HCT116 (cell line): Measurements from ENCODE around the gene FRS2. TPM values are rescaled to one million over a fixed set of nuclear protein-coding genes. Genes with fewer than 3 reads are reported as not detected.

ENCODE experiments used
- ATAC-seq: fragments of 200-7000 bp; cut with Tn5 transposase; 2 replicates; pipeline ENCODE4 v1.9.1; 2020; ENCODE audit warnings: mild to moderate bottlenecking, moderate library complexity
- BruUV-seq: library from RNA; stranded (reverse); fragments of 400-500 nt; replicated peaks from 2 replicates; lab custom pipeline; 2021; lab: Mats Ljungman, UMichigan
- CTCF ChIA-PET: fragments of 300-600 bp; sonication (Branson Sonifier 250); formaldehyde crosslinking; loops from one replicate; lab custom pipeline; 2021; ENCODE audit warnings: antibody characterized with exemption; lab: Charles Lee
- POLR2A ChIA-PET: fragments of 300-600, 350-600 bp; sonication (Branson Sonifier 250); formaldehyde crosslinking; loops from one replicate; lab custom pipeline; 2021; ENCODE audit warnings: antibody characterized with exemption; lab: Charles Lee
- RAD21 ChIA-PET, 2 experiments: fragments of 300-600 bp; sonication (Branson Sonifier 250); formaldehyde crosslinking; loops; one replicate each; lab custom pipeline; 2023; ENCODE audit warnings: low total read pairs in 2 of 2; ENCODE audit not compliant: uncharacterized antibody in 2 of 2, unreplicated experiment in 2 of 2, low non-redundant PET in 1 of 2; lab: Charles Lee
- DNase-seq: peaks from one replicate; pipeline ENCODE4 v3.0.0-alpha.2; 2010; ENCODE audit warnings: low read depth, low spot score
- H2AFZ ChIP-seq: fragments of 200-600 bp; shearing (Covaris generic), sonication (generic); 2 replicates; pipeline ENCODE4 v1.6.1; 2017; ENCODE audit warnings: low read depth, mixed run types, mixed read lengths, antibody characterized with exemption, low read length; ENCODE audit not compliant: poor library complexity, severe bottlenecking
- H3K27ac ChIP-seq: 2 replicates; pipeline ENCODE4 v1.5.1; 2012; ENCODE audit warnings: low read depth, low read length
- H3K27me3 ChIP-seq: fragments of 200-600 bp; sonication (generic); 2 replicates; pipeline ENCODE4 v1.6.1; 2016; ENCODE audit warnings: mixed run types, low read length, mixed read lengths; ENCODE audit not compliant: insufficient read depth
- H3K36me3 ChIP-seq, 2 experiments: fragments of 200-500 bp in 1 of 2; fragments of 200-600 bp in 1 of 2; sonication (Bioruptor generic) in 1 of 2; sonication (generic) in 1 of 2; 2 replicates each; pipeline versions ENCODE4 v1.5.1 to v1.6.1; 2014 to 2016; ENCODE audit warnings: low read length in 2 of 2, inconsistent platforms in 1 of 2, mixed read lengths in 1 of 2, mixed run types in 1 of 2; ENCODE audit not compliant: insufficient read depth in 2 of 2, control insufficient read depth in 1 of 2
- H3K4me1 ChIP-seq, 2 experiments: fragments of 200-600 bp in 1 of 2; sonication (generic) in 1 of 2; 2 replicates each; pipeline versions ENCODE4 v1.5.1 to v1.6.1; 2012 to 2017; ENCODE audit warnings: low read length in 2 of 2, inconsistent platforms in 1 of 2, mild to moderate bottlenecking in 1 of 2, mixed read lengths in 1 of 2, mixed run types in 1 of 2, moderate library complexity in 1 of 2; ENCODE audit not compliant: insufficient read depth in 2 of 2, control insufficient read depth in 1 of 2
- H3K4me2 ChIP-seq: fragments of 200-600 bp; sonication (generic); 2 replicates; pipeline ENCODE4 v1.6.1; 2017; ENCODE audit warnings: mixed run types, low read length, mixed read lengths
- H3K4me3 ChIP-seq, 2 experiments: fragments of 200-600 bp in 1 of 2; sonication (generic) in 1 of 2; replicated peaks in 1 of 2; 2 replicates each; pipeline ENCODE4 v1.5.1; 2011 to 2016; ENCODE audit warnings: low read length in 2 of 2, control low read depth in 1 of 2, low read depth in 1 of 2, mild to moderate bottlenecking in 1 of 2, mixed read lengths in 1 of 2, mixed run types in 1 of 2
- H3K79me2 ChIP-seq: fragments of 200-600 bp; sonication (generic); 2 replicates; pipeline ENCODE4 v1.6.1; 2017; ENCODE audit warnings: mild to moderate bottlenecking, mixed run types, low read length, moderate library complexity, mixed read lengths; ENCODE audit not compliant: insufficient read depth
- H3K9ac ChIP-seq: fragments of 200-600 bp; sonication (generic); 2 replicates; pipeline ENCODE4 v1.6.1; 2016; ENCODE audit warnings: low read length, mixed read lengths
- H3K9me2 ChIP-seq: fragments of 200-600 bp; sonication (generic), shearing (Covaris generic); 2 replicates; pipeline ENCODE4 v1.6.1; 2017; ENCODE audit warnings: mixed run types, mild to moderate bottlenecking, moderate library complexity; ENCODE audit not compliant: insufficient read depth
- H3K9me3 ChIP-seq, 2 experiments: fragments of 200-500 bp in 1 of 2; fragments of 200-600 bp in 1 of 2; sonication (Bioruptor generic) in 1 of 2; sonication (generic) in 1 of 2; 2 replicates each; pipeline ENCODE4 v1.6.1; 2014 to 2017; ENCODE audit warnings: low read length in 2 of 2, mixed read lengths in 2 of 2, inconsistent platforms in 1 of 2, low read depth in 1 of 2, mild to moderate bottlenecking in 1 of 2, mixed run types in 1 of 2, moderate library complexity in 1 of 2; ENCODE audit not compliant: control insufficient read depth in 1 of 2, insufficient read depth in 1 of 2
- H4K20me1 ChIP-seq: fragments of 200-600 bp; sonication (generic), shearing (Covaris generic); 2 replicates; pipeline ENCODE4 v1.6.1; 2017; ENCODE audit warnings: mixed run types, mild to moderate bottlenecking, moderate library complexity; ENCODE audit not compliant: insufficient read depth
- CEBPB ChIP-seq: IDR thresholded peaks from 2 replicates; pipeline ENCODE4 v1.6.1; 2012; ENCODE audit warnings: low read depth
- EGR1 ChIP-seq: IDR thresholded peaks from 2 replicates; pipeline ENCODE4 v1.6.1; 2012; ENCODE audit warnings: low read depth
- ELF1 ChIP-seq: IDR thresholded peaks from 2 replicates; pipeline ENCODE4 v1.6.1; 2012; ENCODE audit warnings: low read depth, borderline replicate concordance
- EZH2 ChIP-seq: fragments of 200-600 bp; sonication (generic); IDR thresholded peaks from 2 replicates; pipeline ENCODE4 v1.6.1; 2017; ENCODE audit warnings: antibody characterized with exemption, mixed run types
- FOSL1 ChIP-seq: IDR thresholded peaks from 2 replicates; pipeline ENCODE4 v1.6.1; 2012; ENCODE audit warnings: low read depth
- JUND ChIP-seq: IDR thresholded peaks from 2 replicates; pipeline ENCODE4 v1.6.1; 2012
- POLR2AphosphoS5 ChIP-seq: IDR thresholded peaks from 2 replicates; pipeline ENCODE4 v1.6.1; 2011; ENCODE audit warnings: mild to moderate bottlenecking, low read depth, low read length, moderate library complexity
- REST ChIP-seq: IDR thresholded peaks from 2 replicates; pipeline ENCODE4 v1.6.1; 2012; ENCODE audit warnings: low read depth
- SIN3A ChIP-seq: IDR thresholded peaks from 2 replicates; pipeline ENCODE4 v1.6.1; 2012; ENCODE audit warnings: low read depth
- SRF ChIP-seq: IDR thresholded peaks from 2 replicates; pipeline ENCODE4 v1.6.1; 2012; ENCODE audit warnings: low read depth
- TCF7L2 ChIP-seq: IDR thresholded peaks from 2 replicates; pipeline ENCODE4 v1.7.0; 2011; ENCODE audit warnings: borderline replicate concordance, inconsistent platforms; ENCODE audit not compliant: insufficient read depth, insufficient read length; ENCODE audit errors: extremely low read depth
- ZNF274 ChIP-seq: fragments of 200-500 bp; sonication (Bioruptor generic); IDR thresholded peaks from 2 replicates; pipeline ENCODE4 v1.6.1; 2014; ENCODE audit warnings: mild to moderate bottlenecking, low read depth, low read length, inconsistent platforms
- intact Hi-C: fragments of 100-400 bp; cut with micrococcal nuclease; formaldehyde crosslinking; loops from 2 replicates; pipeline ENCODE4 v1.10.0; 2022
- total RNA-seq: library from RNA; stranded (reverse); gene quantifications from one replicate; pipeline ENCODE4 v1.2.1, GENCODE V29; 2021; ENCODE audit not compliant: unreplicated experiment
- TF ChIP-seq, protein P1 (sequence below): IDR thresholded peaks from 2 replicates; pipeline ENCODE4 v1.6.1; 2012
- TF ChIP-seq, protein P2 (sequence below): IDR thresholded peaks from 2 replicates; pipeline ENCODE4 v1.6.1; 2012

The FRS2 gene
- total RNA-seq, 1 experiment from 2014 or later = 14.7 TPM

GRCh38 chr12:69533844-69534243 is 63.7 kb downstream of the FRS2 start (continued):
- TF ChIP-seq REST (no peak), SIN3A (no peak), ZNF274 (no peak), CEBPB (no peak), POLR2AphosphoS5 (no peak), EZH2 (no peak), TCF7L2 (no peak), FOSL1 (no peak), JUND (no peak), SRF (no peak), EGR1 (no peak), ELF1 (no peak)
- TF ChIP-seq, protein P1, sequence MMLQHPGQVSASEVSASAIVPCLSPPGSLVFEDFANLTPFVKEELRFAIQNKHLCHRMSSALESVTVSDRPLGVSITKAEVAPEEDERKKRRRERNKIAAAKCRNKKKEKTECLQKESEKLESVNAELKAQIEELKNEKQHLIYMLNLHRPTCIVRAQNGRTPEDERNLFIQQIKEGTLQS = no peak
- TF ChIP-seq, protein P2, sequence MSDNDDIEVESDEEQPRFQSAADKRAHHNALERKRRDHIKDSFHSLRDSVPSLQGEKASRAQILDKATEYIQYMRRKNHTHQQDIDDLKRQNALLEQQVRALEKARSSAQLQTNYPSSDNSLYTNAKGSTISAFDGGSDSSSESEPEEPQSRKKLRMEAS = no peak

DNA sequence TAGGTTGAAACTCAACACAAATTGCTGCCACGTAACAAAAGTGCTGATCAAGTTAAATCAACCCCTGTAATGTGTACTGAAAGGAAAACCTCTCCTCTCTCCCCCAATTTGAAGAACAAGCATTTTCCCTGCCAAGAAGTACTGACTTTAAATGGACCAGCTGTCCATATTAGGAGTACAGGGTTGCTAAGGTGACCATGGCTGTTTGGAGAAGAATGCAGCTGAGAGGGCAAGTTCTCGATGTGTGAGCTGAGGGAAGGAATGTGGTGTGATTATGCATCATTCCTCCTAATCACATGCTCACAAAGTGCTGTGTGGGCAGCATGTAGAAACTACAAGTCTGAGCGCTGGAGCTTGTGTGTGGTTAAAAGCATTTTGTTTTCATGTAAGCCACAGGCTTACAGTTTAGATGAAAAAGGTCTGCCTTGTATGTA is 64.2 kb downstream of the FRS2 start:
- no peak overlapping the region for H3K27ac ChIP-seq
- H3K4me2 ChIP-seq = peak overlapping the region; percentile 13; the same call in 1 of the 2 replicates
- no peak overlapping the region for H3K9ac ChIP-seq
- H4K20me1 ChIP-seq = no peaks in the 10 kb centered on the region
- BruUV-seq = no TSS peak
- H2AFZ ChIP-seq = no peak overlapping the region
- H3K36me3 ChIP-seq = no peaks in the 10 kb centered on the region
- H3K4me3 ChIP-seq = no peak overlapping the region
- no peaks in the 10 kb centered on the region for H3K9me2 ChIP-seq
- peaks cover 5 to 9% of the 10 kb centered on the region in 2 experiments; a peak in 3 of 4 replicates for H3K4me1 ChIP-seq
- RAD21 ChIA-PET = no interaction called here
- H3K27me3 ChIP-seq = no peaks in the 10 kb centered on the region
- POLR2A ChIA-PET = no interaction called here
- CTCF ChIA-PET = no interaction called here
- TF ChIP-seq REST = no peak
- TF ChIP-seq TCF7L2 = no peak
- ATAC-seq (peak; percentile 49; the same call in 1 of the 2 replicates), DNase-seq (peak; percentile 7)
- no peaks in the 10 kb centered on the region for H3K9me3 ChIP-seq
- peaks cover 41% of the 10 kb centered on the region for H3K79me2 ChIP-seq
- intact Hi-C loops = no loop called here
